HTERT RPE-1 (cell line): ENCODE measurements around the gene ARF1.

Experiments used
- in situ Hi-C: fragments of 300-500 bp; cut with MboI; formaldehyde crosslinking; loops from 4 replicates; pipeline ENCODE4 v1.14.3; 2020; ENCODE audit warnings: low sequenced_read_pairs

The ARF1 gene

GRCh38 chr1:228068359-228068758, 14.1 kb upstream of the ARF1 start:
- in situ Hi-C loops, result no loop called here

GRCh38 chr1:228070173-228070572, 12.3 kb upstream of the ARF1 start:
- in situ Hi-C loops, result no loop called here

DNA sequence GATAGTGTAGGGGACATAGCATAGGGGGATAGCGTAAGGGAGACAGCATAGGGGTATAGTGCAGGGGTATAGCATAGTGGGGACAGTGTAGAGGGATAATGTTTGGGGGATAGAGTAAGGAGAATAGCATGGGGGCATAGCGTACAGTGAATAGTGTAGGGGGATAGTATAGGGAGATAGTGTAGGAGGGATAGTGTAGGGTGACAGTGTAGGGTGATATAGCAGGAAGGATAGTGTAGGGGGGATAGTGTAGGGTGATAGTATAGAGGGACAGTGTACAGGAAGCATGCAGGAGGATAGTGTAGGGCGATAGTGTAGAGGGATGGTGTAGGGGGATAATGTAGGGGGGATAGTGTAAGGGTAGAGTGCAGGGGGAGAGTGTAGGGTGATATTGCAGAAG, 11.7 kb upstream of the ARF1 start:
- in situ Hi-C loops, result no loop called here

DNA sequence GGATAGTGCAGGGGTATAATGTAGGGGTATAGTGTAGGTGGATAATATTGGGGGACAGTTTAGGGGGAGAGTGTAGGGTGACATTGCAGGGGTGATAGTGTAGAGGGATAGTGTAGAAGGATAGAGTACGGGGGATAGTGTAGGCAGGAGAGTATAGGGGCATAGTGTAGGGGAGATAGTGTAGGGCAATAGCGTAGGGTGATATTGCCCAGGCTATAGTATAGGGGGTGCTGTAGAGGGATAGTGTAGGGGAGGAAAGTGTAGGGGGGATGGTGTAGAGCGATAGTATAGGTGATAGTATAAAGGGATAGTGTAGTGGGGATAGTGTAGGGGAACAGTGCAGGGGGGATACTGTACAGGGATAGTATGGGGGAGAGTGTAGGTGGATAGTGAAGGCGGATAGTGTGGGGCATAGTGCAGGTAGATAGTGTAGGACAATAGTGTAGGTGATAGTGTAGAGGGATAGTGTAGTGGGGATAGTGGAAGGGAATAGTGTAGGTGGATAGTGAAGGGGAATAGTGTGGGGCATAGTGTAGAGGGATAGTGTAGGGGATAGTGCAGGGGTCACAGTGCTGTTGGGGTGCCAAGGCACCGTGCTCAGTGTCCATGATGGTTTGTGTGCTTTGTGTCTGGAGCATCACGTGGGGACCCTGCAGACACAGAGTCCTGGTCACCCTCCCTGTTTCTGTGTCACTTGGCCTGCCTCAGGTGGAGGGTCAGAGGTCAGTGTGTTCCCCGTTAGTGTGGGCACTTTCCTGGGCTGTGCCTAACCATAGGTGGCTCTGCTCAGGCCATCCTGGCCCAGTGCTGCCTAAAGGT, 10.5 kb upstream of the ARF1 start:
- in situ Hi-C loops, result no loop called here

DNA sequence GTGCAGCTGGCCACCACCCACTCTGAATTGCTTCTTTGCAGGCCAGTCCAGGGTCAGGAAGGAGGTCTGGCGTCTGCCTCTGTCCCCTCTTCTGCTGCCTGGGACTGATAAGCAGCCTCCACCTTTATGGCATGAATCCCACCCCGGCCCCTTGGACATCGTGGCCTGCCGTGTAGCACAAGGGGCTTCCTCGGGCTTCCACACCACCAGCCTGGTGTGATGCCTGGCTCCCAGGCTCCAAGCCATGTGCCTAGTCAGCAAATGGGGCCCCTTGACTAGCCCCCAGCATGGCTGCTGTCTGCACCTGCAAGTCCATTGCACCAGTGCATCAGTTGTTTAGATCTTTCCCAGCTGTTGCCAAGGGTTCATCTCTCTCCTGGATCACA, 9.9 kb upstream of the ARF1 start:
- in situ Hi-C loops, result no loop called here

GRCh38 chr1:228073061-228073856, 9.2 kb upstream of the ARF1 start:
- in situ Hi-C loops, result no loop called here

GRCh38 chr1:228073857-228074545, 8.5 kb upstream of the ARF1 start:
- in situ Hi-C loops, result no loop called here

GRCh38 chr1:228074954-228075730, 7.4 kb upstream of the ARF1 start:
- in situ Hi-C loops, result no loop called here

GRCh38 chr1:228075801-228076271, 6.7 kb upstream of the ARF1 start:
- in situ Hi-C loops, result no loop called here

- in situ Hi-C loops, result no loop called here
Observed at GRCh38 chr1:228076796-228077430, 5.6 kb upstream of the ARF1 start.

GRCh38 chr1:228077565-228078330, 4.8 kb upstream of the ARF1 start:
- in situ Hi-C loops, result no loop called here

GRCh38 chr1:228079013-228079412, 3.5 kb upstream of the ARF1 start:
- in situ Hi-C loops, result no loop called here

- in situ Hi-C loops, result no loop called here
Observed at GRCh38 chr1:228079601-228080263, 2.8 kb upstream of the ARF1 start.

DNA sequence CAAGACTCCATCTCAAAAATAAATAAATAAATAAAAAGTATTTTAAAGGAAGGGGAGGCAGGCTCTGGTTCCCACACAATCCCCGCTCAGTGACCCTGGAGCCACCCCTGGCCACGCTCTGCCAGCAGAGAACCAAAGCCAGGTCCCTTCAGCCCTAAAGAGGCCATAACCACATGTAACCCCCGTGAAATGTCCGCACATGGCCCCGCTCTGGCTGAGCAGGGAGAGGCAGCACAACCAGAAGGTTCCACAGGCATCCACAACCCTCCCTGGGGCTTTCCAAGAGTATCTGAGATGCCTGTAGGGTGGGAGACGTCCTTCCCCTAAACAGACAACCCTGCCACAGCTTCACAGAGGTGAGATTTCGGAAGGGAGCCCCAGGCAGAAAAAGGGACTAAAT, 1.4 kb upstream of the ARF1 start:
- in situ Hi-C loops, result no loop called here

DNA sequence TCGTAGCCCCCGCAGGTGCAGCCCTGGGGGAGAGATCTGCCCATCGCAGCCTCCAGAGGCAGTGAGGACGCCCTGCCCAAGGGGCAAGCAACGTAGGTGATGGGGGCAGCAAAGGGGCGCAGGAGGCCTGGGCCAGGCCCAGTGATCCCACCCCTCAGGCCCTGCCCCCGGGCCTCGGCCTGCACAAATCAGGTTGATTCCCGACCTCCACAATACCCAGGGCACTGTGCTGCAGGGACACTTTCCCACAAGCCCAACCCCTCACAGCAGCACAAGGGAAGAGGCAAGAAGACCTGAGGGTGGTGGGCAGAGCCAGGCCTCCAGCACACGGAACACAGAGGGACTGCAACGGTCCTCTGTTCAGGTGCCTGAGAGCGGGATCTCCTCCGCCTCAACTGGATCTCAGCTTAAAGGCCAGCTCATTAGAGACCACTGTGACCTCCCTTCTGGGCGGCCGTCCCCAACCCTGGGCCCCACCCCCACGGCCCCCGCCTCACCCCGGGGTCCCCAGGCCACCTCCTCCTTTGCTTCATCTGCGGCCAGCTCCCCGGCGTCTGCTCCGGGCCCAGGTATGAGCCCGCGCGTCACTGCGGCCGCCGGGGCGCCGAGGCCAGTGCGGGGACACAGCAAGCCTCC, 812 bp upstream of the ARF1 start:
- in situ Hi-C loops, result no loop called here

DNA sequence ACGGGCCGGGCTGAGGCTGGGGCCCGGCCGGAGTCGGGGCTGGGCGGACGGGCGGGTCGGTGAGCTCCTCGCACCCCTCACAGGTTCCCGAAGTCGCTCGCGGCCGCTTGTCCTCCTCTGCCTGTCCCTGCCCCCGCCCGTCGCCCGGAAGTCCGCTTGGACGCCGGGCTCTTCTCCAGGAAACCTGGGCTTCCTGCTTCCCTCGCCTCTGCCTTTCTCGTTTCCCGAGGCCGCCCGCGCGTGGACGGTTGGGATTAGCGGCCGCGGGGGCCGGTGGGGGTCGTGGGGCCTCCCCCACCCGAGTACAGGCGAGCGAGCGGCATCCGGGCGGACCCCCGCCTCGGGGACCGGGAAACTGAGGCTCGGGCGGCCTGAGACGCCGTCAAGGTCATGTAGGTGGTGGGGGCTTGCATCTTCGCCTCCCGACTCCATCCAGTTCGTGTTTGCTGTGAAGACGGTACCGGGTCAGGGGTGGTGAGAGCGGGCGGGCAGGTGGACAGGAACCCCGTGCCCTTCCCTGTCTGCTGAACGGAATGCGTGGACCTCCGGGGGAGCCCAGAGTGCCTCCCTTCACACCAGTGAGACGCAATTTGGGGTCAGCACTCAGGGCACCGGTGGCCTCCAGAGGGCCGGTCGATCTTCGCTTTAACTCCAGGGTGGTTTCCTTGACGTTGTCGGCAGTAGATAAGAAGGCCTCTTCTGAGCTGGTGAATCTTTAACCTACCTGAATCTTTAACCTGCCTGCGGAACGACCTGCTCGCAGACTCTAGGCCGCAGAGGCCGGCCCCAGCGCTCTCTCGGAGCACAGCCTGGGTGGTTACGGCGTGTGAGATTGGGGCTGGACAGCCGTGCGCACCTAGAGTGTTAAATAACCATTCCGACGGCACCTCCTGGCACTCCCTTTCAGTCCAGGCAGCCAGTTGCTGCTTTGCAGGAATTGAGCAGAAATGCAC, 686 bp downstream of the ARF1 start:
- in situ Hi-C loops, result no loop called here

DNA sequence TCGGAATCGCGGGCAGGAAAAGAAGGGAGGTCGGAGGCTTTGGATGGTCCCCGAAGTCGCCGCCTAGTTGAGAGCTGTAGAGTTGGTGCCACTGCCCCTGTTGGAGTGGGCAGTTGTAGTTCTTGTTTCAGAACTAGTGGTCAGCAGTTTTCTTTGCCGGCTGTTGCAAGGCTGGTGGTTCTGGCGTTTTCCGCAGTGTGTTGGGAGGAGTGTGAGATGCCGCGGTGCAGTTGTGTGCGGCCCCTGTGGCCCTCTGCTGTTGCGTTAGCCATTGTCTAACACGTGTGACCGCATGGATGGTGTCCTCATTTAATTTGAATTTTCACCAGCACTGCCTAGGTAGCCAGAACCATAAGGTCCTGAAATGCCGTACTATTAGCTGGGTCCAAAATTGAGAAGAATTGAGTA, 1.4 kb downstream of the ARF1 start:
- in situ Hi-C loops, result no loop called here
